AG10803 (cell line): ENCODE results near the gene SI.

Source experiments
- DNase-seq: peaks from one replicate; pipeline ENCODE4 v3.0.0; 2010; ENCODE audit warnings: low read depth
- H3K4me3 ChIP-seq: 2 replicates; pipeline ENCODE4 v1.5.1; 2011; ENCODE audit warnings: mild to moderate bottlenecking, low read length, control low read depth
- TF ChIP-seq, protein P1 (sequence below): conservative IDR thresholded peaks from 2 replicates; pipeline ENCODE4 v1.5.1; 2011; ENCODE audit warnings: mild to moderate bottlenecking, low read length, control low read depth, inconsistent platforms

The SI gene

DNA sequence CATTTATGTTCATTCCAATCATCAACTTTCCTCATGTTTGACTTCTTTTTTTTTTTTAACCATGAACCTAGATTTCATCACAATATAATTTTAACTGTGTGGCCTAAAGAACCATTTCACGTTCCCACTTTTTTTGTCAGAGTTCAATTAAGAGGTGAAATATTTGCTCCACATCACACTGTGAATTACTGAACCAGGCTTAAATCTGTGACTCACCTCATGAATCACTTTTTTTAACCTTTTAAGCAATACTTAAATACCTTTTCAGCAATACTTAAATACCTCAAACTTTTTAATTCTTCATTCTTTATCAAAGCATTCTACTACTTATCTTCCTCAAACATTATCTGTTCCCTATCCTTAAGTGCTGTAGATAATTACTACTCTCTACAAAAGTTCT, 137.6 kb downstream of the SI start:
- no peak for DNase-seq
- TF ChIP-seq, protein P1, sequence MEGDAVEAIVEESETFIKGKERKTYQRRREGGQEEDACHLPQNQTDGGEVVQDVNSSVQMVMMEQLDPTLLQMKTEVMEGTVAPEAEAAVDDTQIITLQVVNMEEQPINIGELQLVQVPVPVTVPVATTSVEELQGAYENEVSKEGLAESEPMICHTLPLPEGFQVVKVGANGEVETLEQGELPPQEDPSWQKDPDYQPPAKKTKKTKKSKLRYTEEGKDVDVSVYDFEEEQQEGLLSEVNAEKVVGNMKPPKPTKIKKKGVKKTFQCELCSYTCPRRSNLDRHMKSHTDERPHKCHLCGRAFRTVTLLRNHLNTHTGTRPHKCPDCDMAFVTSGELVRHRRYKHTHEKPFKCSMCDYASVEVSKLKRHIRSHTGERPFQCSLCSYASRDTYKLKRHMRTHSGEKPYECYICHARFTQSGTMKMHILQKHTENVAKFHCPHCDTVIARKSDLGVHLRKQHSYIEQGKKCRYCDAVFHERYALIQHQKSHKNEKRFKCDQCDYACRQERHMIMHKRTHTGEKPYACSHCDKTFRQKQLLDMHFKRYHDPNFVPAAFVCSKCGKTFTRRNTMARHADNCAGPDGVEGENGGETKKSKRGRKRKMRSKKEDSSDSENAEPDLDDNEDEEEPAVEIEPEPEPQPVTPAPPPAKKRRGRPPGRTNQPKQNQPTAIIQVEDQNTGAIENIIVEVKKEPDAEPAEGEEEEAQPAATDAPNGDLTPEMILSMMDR = no peak
- H3K4me3 ChIP-seq = no peak overlapping the region

DNA sequence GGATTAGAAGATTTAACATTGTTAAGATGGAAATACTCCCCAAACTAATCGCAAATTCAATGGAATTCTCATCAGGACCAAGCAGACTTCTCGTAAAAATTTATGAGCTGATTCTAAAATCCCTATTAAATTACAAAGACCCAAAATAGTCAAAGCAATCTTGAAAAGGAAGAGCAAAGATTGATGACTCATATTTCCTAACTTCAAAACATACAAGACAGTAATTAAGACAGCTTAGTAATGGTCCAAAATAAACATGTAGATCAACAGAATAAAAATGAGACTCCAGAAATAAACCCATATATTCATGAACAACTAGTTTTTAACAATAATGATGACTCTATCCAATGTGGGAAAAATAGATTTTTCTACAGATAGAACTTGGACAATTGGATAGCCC, 148.7 kb downstream of the SI start:
- DNase-seq = no peak
- no peak overlapping the region for H3K4me3 ChIP-seq
- TF ChIP-seq, protein P1 = no peak
